Testis (tissue), 3 donors: ENCODE results near the gene LMAN1. TPM values are rescaled to one million over a fixed set of nuclear protein-coding genes. Genes with fewer than 3 reads are reported as not detected.

Source experiments
- DNase-seq: peaks from one replicate; pipeline ENCODE4 v3.0.0-alpha.2; 2019
- H3K27ac ChIP-seq, 2 donors: fragments of 200-600 bp; sonication (generic); one replicate each; pipeline ENCODE4 v1.5.1; 2019
- H3K27me3 ChIP-seq: fragments of 200-600 bp; sonication (generic); one replicate; pipeline ENCODE4 v1.5.1; 2019
- H3K36me3 ChIP-seq: fragments of 200-600 bp; sonication (generic); one replicate; pipeline ENCODE4 v1.5.1; 2017; ENCODE audit warnings: low read depth; ENCODE audit errors: missing control alignments
- H3K4me1 ChIP-seq: fragments of 200-600 bp; sonication (generic); one replicate; pipeline ENCODE4 v1.5.1; 2019
- H3K4me3 ChIP-seq, 2 donors: fragments of 200-600 bp; sonication (generic); one replicate each; pipeline ENCODE4 v1.5.1; 2017 to 2019
- H3K9me3 ChIP-seq: fragments of 200-600 bp; sonication (generic); one replicate; pipeline ENCODE4 v1.5.1; 2017
- POLR2A ChIP-seq: fragments of 450-650 bp; IDR thresholded peaks from one replicate; pipeline ENCODE4 v1.6.1; 2017; ENCODE audit warnings: antibody characterized with exemption, mild to moderate bottlenecking, moderate library complexity
- WGBS, 2 donors: methylation state at CpG; one replicate each; pipeline ENCODE4 v1.1.5; 2018; 5-methylcytosine and 5-hydroxymethylcytosine counted together
- intact Hi-C: fragments of 100-400 bp; cut with DNase I; formaldehyde crosslinking; loops from one replicate; pipeline ENCODE4 v1.15.1; 2023; ENCODE audit warnings: low total_unique reads
- polyA plus RNA-seq: library from polyadenylated mRNA; stranded (reverse); fragments of 350-450 nt; fragmentation: Illumina TruSeq; extraction: RNeasy Lipid Tissue Mini Kit (QIAGEN cat#74804); gene quantifications from one replicate; pipeline ENCODE4 v1.2.3, GENCODE V29; 2014; ENCODE audit warnings: low read depth, low replicate concordance; ENCODE audit not compliant: insufficient read depth
- total RNA-seq, 2 donors: library from RNA; depleted of rRNA; stranded (reverse); fragments of >200 nt; gene quantifications; one replicate each; pipeline ENCODE4 v1.2.3, GENCODE V29; 2016
- TF ChIP-seq, protein P1 (sequence below), 3 experiments: fragments of 450-650 bp in 2 of 3; fragments of 200-600 bp in 1 of 3; sonication (generic) in 1 of 3; IDR thresholded peaks; one replicate each; pipeline ENCODE4 v1.5.1; 2016 to 2019; ENCODE audit warnings: antibody characterized with exemption in 3 of 3, mild to moderate bottlenecking in 2 of 3, moderate library complexity in 1 of 3

The LMAN1 gene
- total and polyA plus RNA-seq, 3 donors from 2014 or later, result 35.3 to 98.9 (median 72.9) TPM

DNA sequence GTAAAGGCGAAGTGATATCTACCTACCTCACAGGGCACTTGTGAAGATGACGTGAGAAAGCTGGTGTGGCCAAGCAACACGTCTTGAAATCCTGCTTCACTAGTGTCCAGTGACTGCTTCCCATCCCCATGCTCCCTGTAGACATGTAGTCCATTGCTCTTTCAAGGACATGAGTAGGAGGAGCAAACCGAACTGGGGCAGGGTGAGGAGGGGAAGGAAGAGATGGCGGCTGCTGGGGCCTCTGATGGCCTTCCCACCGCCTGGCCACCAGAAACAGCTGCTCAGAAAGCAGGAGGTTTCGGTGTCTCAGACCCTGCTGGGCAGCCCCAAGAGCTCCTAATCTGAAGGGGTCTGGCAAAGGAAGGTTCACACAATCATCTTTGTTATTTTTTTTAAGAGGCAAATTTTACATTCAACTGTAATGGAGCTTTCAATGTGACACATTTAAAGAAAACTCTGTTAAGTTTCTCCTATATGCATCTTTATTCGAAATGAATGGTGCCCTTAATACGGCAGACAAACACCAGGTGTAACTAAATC lies 55.3 kb downstream of the LMAN1 start:
- Histone ChIP-seq H3K27ac (no peak overlapping the region), H3K4me1 (peaks cover under 1% of the 10 kb centered on the region), H3K27me3 (no peaks in the 10 kb centered on the region), H3K9me3 (no peaks in the 10 kb centered on the region), H3K4me3 (no peak overlapping the region), H3K36me3 (no peaks in the 10 kb centered on the region)
- TF ChIP-seq POLR2A, result no peak
- TF ChIP-seq, protein P1, sequence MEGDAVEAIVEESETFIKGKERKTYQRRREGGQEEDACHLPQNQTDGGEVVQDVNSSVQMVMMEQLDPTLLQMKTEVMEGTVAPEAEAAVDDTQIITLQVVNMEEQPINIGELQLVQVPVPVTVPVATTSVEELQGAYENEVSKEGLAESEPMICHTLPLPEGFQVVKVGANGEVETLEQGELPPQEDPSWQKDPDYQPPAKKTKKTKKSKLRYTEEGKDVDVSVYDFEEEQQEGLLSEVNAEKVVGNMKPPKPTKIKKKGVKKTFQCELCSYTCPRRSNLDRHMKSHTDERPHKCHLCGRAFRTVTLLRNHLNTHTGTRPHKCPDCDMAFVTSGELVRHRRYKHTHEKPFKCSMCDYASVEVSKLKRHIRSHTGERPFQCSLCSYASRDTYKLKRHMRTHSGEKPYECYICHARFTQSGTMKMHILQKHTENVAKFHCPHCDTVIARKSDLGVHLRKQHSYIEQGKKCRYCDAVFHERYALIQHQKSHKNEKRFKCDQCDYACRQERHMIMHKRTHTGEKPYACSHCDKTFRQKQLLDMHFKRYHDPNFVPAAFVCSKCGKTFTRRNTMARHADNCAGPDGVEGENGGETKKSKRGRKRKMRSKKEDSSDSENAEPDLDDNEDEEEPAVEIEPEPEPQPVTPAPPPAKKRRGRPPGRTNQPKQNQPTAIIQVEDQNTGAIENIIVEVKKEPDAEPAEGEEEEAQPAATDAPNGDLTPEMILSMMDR (IDR thresholded peaks at IDR 0.05), result no peak
- intact Hi-C loops, result loop anchor here (10.0 kb wide), 1 partner anchor 101 kb away; no protein-coding TSS in a partner anchor
- no peak for DNase-seq
- WGBS, 2 donors, result 70 to 73% methylated on average over 9 of the region's 9 CpGs

DNA sequence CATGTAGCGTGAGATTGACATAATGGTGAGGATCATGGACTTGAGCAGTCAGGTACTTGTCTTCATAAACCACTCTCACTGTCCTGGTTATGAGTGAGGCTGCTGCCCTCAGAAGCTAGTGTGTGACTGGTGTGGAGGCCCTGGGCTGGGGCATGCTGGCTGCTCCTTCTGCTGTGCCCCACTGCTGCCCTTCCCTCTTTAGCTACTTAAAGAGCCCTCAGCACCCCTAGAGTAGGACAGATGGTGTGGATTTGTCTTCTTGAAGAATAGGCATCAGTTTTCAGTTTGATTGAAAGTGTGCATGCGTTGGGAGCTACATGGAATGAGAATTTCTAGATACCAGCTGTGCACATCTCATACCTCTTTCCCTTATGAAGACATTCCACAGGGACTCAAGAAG lies 56.1 kb downstream of the LMAN1 start:
- no peak overlapping the region for H3K4me3 ChIP-seq
- TF ChIP-seq, protein P1 (IDR thresholded peaks at IDR 0.05), result no peak
- no peak for TF ChIP-seq POLR2A
- H3K36me3 ChIP-seq, result no peaks in the 10 kb centered on the region
- intact Hi-C loops, result loop anchor here (10.0 kb wide), 1 partner anchor 102 kb away; no protein-coding TSS in a partner anchor
- H3K27ac ChIP-seq, result no peak overlapping the region
- H3K27me3 ChIP-seq, result no peaks in the 10 kb centered on the region
- H3K4me1 ChIP-seq, result no peaks in the 10 kb centered on the region
- WGBS, 2 donors, result 86 to 100% methylated on average over 2 of the region's 2 CpGs
- H3K9me3 ChIP-seq, result no peaks in the 10 kb centered on the region
- DNase-seq, result no peak

DNA sequence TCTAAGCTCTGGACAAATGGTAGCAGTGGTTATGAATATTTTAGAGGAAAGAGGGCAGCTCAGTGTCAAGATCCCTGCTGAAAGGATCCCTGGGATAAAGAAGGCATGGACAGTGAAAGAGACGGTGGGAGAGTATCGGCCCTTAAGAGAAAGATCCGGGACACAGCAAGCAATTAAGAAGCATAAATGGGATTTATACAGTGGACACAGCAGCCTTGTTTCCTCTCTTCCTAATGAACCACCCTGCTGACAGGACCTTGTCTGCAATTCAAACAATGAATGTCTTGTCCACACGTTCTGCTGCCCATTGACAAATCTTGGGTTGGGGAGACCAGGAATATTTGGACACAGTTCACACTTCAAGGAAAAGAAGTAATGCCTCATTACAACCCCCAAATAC lies 57.1 kb downstream of the LMAN1 start:
- no peaks in the 10 kb centered on the region for H3K9me3 ChIP-seq
- no peak overlapping the region for H3K4me3 ChIP-seq
- no peaks in the 10 kb centered on the region for H3K4me1 ChIP-seq
- no peaks in the 10 kb centered on the region for H3K36me3 ChIP-seq
- DNase-seq, result no peak
- no peaks in the 10 kb centered on the region for H3K27me3 ChIP-seq
- H3K27ac ChIP-seq, result no peak overlapping the region
- intact Hi-C loops, result loop anchor here (10.0 kb wide), 1 partner anchor 103 kb away; no protein-coding TSS in a partner anchor
- no peak for TF ChIP-seq POLR2A
- TF ChIP-seq, protein P1 (IDR thresholded peaks at IDR 0.05), result no peak
- 73 to 92% methylated on average over 4 of the region's 4 CpGs for WGBS, 2 donors

DNA sequence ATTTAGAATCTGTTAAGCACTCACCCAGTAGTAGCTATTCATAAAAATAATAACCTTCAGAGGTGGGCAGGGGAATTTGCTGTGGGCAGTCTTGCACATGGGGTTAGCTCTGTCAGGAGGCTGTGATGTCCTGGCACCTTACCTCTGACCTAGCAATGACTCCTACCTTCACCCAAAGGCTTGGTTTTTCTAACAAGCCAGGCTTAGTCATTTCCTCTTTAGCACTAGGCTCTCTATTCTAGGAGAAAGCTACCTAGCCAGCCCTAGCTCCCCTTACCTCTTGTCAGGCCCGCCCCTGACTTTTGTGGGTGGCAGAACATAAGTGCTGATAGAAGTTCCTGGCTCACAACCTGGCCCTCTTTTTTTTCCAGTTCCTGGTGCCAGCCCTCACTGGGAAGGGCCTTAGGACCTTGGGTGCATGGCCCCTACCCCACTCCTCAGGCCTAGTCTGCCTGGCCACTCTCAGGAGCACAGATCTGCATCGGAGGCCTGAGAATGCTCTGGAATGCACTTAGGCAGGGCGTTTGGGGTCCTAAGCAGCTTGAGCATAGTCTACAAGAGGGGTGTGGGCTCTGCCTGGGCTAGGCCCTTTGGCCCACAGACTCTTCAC lies 58.3 kb downstream of the LMAN1 start:
- Histone ChIP-seq H3K4me1 (no peaks in the 10 kb centered on the region), H3K27me3 (no peaks in the 10 kb centered on the region), H3K36me3 (no peaks in the 10 kb centered on the region), H3K4me3 (no peak overlapping the region), H3K9me3 (no peaks in the 10 kb centered on the region), H3K27ac (no peak overlapping the region)
- intact Hi-C loops, result loop anchor here (10.0 kb wide), 1 partner anchor 104 kb away; no protein-coding TSS in a partner anchor
- WGBS, 2 donors, result 72 to 77% methylated on average over 3 of the region's 3 CpGs
- no peak for DNase-seq
- TF ChIP-seq, protein P1 (IDR thresholded peaks at IDR 0.05), result no peak
- no peak for TF ChIP-seq POLR2A

DNA sequence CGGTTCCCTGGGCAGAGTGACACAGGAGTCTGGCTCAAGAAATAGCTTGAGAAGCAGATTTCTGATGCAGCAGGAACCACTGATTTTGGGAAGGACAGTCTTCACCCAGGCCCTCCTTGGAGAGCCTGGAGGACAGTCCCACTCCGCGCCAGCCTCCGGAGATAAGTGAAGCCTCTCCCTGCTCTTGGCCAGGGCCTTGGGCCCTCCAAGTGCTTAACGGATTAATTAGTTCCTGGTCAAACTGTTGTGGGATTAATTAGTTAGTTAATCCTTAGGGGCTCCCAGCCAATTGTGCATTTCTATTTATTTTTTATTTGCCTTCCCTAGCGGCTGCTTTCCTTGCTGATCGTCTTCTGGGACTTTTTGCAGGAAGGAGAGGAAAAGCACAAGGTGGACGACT lies 60.2 kb downstream of the LMAN1 start:
- DNase-seq, result no peak
- Histone ChIP-seq H3K36me3 (no peaks in the 10 kb centered on the region), H3K27me3 (no peaks in the 10 kb centered on the region), H3K27ac (no peak overlapping the region), H3K9me3 (no peaks in the 10 kb centered on the region), H3K4me3 (no peak overlapping the region), H3K4me1 (no peaks in the 10 kb centered on the region)
- no peak for TF ChIP-seq POLR2A
- TF ChIP-seq, protein P1 (IDR thresholded peaks at IDR 0.05), result no peak
- 76 to 81% methylated on average over 8 of the region's 8 CpGs for WGBS, 2 donors
- intact Hi-C loops, result no loop called here
